ENCODE measurements around the gene UBE2E2.

UBE2E2 gene

GRCh38 chr3:23239211-23240068, 36.3 kb downstream of the UBE2E2 start:
- DNase-seq: no peak

GRCh38 chr3:23240171-23240785, 37.2 kb downstream of the UBE2E2 start:
- DNase-seq: no peak

- no peak for DNase-seq
Measured at GRCh38 chr3:23241256-23241655, 38.1 kb downstream of the UBE2E2 start.

- no peak for DNase-seq
Measured at GRCh38 chr3:23242106-23242505, 39.0 kb downstream of the UBE2E2 start.

GRCh38 chr3:23244324-23245041, 41.4 kb downstream of the UBE2E2 start:
- DNase-seq: no peak

- no peak for DNase-seq
Measured at GRCh38 chr3:23246651-23247050, 43.5 kb downstream of the UBE2E2 start.

- DNase-seq: no peak
Measured at GRCh38 chr3:23248594-23249131, 45.5 kb downstream of the UBE2E2 start.

GRCh38 chr3:23249961-23250360, 46.8 kb downstream of the UBE2E2 start:
- DNase-seq: no peak

- no peak for DNase-seq
Measured at GRCh38 chr3:23252122-23252521, 49.0 kb downstream of the UBE2E2 start.

GRCh38 chr3:23253214-23253613, 50.1 kb downstream of the UBE2E2 start:
- DNase-seq: no peak

GRCh38 chr3:23254282-23254681, 51.2 kb downstream of the UBE2E2 start:
- DNase-seq: no peak

GRCh38 chr3:23254835-23255234, 51.7 kb downstream of the UBE2E2 start:
- no peak for DNase-seq

- no peak for DNase-seq
Measured at GRCh38 chr3:23256741-23257435, 53.8 kb downstream of the UBE2E2 start.

GRCh38 chr3:23258110-23258509, 55.0 kb downstream of the UBE2E2 start:
- no peak for DNase-seq

- DNase-seq: no peak
Measured at GRCh38 chr3:23259515-23259914, 56.4 kb downstream of the UBE2E2 start.

- DNase-seq: no peak
Measured at GRCh38 chr3:23262766-23263165, 59.6 kb downstream of the UBE2E2 start.

GRCh38 chr3:23263796-23264195, 60.7 kb downstream of the UBE2E2 start:
- DNase-seq: no peak

GRCh38 chr3:23264413-23264812, 61.3 kb downstream of the UBE2E2 start:
- no peak for DNase-seq

GRCh38 chr3:23270423-23270822, 67.3 kb downstream of the UBE2E2 start:
- no peak for DNase-seq

- no peak for DNase-seq
Measured at GRCh38 chr3:23271876-23272741, 69.0 kb downstream of the UBE2E2 start.

- no peak for DNase-seq
Measured at GRCh38 chr3:23272820-23273219, 69.7 kb downstream of the UBE2E2 start.

All from right kidney (tissue), 1 donor.